NCI-H345 treated with DMSO at 0.1 percent for 48 hours (cell line): Measurements from ENCODE around the gene ELF2.
"Not testable (repeated sequence)": the region's sequence is repeated elsewhere in the genome, so short reads cannot be mapped to it uniquely, and the experiment has no call there.

Experiments
- DNase-seq: peaks from one replicate; lab custom pipeline; 2025; ENCODE audit not compliant: unreplicated experiment; lab: John Stamatoyannopoulos, UW

The ELF2 gene

DNA sequence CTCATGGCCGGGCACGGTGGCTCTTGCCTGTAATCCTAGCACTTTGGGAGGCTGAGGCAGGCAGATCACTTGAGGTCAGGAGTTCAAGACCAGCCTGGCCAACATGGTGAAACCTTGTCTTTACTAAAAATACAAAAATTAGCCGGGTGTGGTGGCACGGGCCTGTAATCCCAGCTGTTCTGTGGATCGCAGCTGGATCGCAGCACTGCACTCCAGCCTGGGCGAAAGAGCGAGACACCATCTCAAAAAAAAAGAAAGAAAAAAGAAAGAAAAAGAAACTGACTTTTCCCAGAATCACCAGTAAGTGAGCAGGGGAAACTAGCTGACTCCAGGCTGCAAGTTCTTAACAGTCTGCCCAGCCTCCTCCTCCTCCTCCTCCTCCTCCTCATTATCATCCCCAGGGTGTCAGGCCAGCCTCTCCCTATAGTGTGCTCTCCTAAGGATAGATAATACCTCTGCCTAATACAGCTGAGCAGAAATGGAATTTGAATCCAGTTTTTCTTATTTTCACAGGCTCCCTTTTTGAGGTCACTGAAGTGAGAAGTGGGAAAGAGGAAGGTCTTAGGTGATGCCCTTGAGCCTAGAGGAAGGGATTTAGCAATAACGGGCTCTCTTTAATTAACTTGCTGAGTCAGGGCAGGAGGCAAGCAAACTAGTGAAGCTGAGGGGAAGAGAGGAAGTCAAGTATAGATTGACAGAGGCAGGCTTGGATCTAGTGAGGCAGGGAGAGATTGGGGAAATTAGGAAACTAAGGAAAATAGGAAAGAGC is 11.8 kb upstream of the ELF2 start:
- no peak for DNase-seq

- no peak for DNase-seq
Measured at GRCh38 chr4:139184129-139184528, 7.1 kb upstream of the ELF2 start.

DNA sequence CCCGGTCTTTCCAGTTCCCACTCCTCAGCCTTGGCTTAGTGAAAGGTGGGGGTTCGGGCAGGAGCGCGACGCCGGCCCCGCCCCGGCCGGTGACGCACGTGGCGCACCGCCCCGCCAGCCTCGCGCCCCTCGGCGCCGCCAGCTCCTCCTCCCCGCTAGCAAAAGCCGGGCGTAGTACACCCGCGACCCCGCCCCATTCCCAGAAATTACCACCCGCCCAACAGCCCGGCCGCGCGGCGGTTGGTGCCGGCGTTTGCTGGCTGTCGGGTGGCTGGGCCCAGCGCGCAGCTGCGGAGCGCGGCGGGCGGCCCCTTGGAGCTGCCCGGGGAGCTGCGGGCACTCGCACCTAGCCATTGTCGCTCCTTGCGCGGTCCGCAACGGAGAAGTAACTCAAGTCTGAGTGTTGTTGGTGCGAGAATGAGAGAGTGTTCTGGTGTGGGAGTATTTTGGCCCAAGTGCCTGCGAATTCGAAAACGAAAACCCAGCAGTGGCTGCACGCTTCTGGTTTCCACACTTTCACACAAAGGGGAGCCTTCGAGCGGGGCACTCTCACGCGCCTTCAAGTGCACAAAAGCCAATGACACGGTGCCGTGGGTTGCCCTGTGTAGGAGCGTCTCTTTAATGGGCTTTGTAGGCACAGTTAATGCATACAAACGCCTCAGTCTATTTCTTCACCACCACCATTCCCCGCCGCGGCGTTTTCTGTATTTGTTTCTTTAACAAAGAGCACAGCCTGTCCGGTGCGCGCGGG is 1.0 kb upstream of the ELF2 start:
- DNase-seq, result peak; percentile 63

- peak; percentile 51 for DNase-seq
Measured at GRCh38 chr4:139176302-139177048, 543 bp downstream of the ELF2 start.

DNA sequence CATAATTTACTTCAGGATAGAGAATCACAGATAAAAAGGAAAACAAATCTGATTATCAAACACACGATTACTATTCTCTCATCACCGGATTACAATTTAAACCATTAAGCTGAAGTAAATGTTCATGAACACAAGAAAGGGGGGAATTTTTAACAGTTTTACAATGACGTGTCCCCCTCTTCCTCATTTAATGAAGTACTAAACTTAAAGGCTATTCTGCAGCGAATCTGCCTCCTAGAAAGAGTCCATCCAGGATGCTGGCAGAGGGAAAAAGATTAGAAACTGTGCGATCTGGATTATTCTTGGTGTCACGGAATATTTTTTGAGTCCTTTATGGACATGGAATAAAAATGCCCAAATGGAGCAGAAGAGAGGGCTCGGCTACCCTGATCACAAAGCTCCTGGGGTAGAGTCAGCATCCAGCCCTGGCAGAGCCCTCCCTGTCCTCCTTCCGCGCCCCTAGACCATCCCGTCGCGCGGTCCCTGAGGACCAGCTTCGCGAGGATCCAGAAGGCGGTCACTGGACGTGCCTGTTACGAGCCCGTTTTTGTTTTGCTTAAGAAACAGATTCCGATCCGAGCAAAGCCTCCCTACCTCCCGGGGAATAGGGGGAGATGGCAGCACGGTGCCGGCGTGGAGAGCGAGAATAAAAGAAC is 1.2 kb downstream of the ELF2 start:
- DNase-seq, result peak; percentile 17

- no peak for DNase-seq
Measured at GRCh38 chr4:139171876-139172691, 4.9 kb downstream of the ELF2 start.

DNA sequence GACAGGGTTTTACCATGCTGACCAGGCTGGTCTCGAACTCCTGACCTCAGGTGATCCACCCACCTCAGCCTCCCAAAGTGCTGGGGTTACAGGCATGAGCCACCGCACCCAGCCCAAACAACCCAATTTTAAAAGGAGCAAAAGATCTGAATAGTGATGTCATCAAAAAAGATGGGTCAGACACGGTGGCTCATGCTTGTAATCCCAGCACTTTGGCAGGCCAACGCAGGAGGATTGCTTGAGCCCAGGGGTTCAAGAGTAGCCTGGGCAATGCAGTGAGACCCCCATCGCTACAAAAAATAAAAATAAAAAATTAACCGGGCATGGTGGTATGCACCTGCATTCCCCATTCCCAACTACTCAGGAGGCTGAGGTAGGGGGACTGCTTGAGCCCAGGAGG is 6.1 kb downstream of the ELF2 start:
- DNase-seq, result no peak

- no peak for DNase-seq
Measured at GRCh38 chr4:139167774-139168444, 9.1 kb downstream of the ELF2 start.

- DNase-seq, result no peak
Measured at GRCh38 chr4:139164731-139165130, 12.3 kb downstream of the ELF2 start.

- DNase-seq, result no peak
Measured at GRCh38 chr4:139163806-139164206, 13.2 kb downstream of the ELF2 start.

DNA sequence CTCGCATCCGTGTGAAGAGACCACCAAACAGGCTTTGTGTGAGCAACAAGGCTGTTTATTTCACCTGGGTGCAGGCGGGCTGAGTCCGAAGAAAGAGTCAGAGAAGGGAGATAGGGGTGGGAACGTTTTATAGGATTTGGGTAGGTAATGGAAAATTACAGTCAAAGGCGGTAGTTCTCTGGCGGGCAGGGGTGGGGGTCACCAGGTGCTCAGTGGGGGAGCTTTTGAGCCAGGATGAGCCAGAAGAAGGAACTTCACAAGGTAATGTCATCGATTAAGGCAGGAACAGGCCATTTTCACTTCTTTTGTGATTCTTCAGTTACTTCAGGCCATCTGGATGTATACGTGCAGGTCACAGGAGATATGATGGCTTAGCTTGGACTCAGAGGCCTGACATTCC is 19.0 kb downstream of the ELF2 start:
- DNase-seq, result not testable (repeated sequence)

DNA sequence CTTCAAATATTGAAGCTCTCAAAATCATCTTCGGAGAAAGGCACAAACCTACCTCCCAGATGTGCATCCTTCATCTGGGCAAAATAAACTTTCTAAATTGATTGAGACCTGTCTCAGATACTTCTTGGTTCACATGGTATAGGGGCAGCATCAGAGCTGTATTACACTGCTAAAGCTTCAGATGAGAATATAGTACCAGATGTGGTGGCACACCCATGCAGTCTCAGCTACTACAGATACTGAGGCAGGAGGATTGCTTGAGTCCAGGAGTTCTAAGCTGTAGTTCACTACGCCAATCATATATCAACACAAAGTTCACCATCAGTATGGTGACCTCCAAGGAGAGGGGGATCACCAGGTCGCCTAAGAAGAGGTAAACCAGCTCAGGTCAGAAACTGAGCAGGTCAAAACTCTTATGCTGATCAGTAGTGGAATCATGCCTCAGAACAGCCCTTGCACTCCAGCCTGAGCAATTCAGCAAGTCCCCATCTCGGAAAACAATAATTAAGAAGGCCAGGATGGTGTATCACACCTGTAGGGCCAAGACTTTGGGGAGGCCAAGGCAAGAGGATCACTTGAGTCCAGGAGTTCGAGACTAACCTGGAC is 22.0 kb downstream of the ELF2 start:
- DNase-seq, result no peak

DNA sequence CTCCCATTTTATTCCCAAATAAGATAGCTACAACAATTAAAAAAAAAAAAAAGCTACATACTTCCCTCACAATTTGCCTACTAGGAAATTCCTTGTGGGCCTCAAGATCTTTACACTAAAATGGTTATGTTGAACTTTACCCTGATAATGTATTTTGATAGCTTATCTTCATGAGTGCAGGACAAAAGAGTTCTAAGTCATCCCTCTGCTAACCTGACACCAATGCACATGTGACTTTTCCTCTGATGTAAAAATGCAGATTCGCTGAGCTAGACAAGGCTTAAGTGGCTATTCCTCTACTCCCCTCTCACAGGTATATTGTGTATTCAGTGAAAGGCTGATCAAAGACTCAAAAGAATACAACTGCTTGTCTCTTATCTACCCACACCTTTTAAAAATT is 22.5 kb downstream of the ELF2 start:
- no peak for DNase-seq

GRCh38 chr4:139154134-139154421 is 22.9 kb downstream of the ELF2 start:
- no peak for DNase-seq

DNA sequence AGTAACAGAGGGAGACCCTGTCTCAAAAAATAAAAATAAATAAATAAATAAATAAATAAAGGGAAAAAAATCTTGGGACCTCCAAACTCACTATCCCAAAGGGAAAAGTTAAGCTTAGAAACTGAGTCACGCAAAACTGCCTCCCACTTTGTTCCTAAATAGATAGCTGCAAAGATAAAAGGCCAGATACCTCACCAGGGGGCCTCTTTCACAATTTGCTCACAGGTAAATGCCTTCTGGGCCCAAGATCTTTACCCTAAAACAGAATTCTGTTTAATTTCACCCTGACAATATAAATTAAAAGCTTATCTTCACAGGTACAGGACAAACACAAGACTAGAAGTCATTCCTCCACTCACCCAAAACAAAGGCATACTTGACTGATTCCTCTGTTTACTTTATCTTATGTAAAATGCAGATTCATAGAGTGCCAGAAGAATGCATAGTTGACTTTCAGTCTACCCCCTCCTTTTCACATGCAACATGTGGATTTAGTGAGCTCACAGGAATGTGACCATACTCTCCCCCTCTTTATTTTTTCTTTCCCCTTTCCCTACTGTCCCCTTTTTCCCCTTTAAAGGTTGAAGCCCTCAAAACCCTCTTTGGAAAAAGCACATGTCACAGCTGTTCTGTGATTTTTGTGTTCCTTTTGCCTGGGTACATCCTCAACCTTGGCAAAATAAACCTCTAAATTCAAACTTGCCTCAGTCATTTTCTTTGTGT is 23.4 kb downstream of the ELF2 start:
- DNase-seq, result no peak

GRCh38 chr4:139152249-139152648 is 24.8 kb downstream of the ELF2 start:
- DNase-seq, result no peak

- no peak for DNase-seq
Measured at GRCh38 chr4:139146926-139147629, 29.9 kb downstream of the ELF2 start.

DNA sequence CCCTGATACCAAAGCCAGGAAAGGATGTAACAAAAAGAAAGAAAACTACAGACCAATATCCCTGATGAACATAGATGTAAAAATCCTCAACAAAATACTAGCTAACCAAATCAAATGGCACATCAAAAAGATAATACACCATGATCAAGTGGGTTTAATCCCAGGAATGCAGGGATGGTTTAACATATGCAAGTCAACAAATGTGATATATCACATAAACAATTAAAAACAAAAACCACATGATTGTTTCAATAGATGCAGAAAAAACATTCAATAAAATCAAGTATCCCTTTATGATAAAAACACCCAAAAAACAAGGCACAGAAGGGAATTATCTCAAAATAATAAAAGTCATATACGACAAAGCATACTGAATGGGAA is 31.5 kb downstream of the ELF2 start:
- no peak for DNase-seq
